KMS-11 (cell line): ENCODE data around the gene H2AZ1.

ENCODE experiments used
- H2AFZ ChIP-seq: fragments of 200-600 bp; sonication (generic); 2 replicates; pipeline ENCODE4 v1.6.1; 2016; ENCODE audit warnings: antibody characterized with exemption, mixed run types, low read depth
- H3K27ac ChIP-seq: fragments of 200-600 bp; sonication (generic); 2 replicates; pipeline ENCODE4 v1.6.1; 2016; ENCODE audit warnings: mild to moderate bottlenecking, mixed run types
- H3K27me3 ChIP-seq: fragments of 200-600 bp; sonication (generic); 2 replicates; pipeline ENCODE4 v1.6.1; 2017; ENCODE audit warnings: mild to moderate bottlenecking, low read depth, mixed run types, moderate library complexity; ENCODE audit not compliant: insufficient read depth
- H3K36me3 ChIP-seq: fragments of 200-600 bp; sonication (generic); 2 replicates; pipeline ENCODE4 v1.6.1; 2017; ENCODE audit warnings: mild to moderate bottlenecking, mixed run types; ENCODE audit not compliant: insufficient read depth
- H3K4me1 ChIP-seq: fragments of 200-600 bp; sonication (generic); 2 replicates; pipeline ENCODE4 v1.6.1; 2016; ENCODE audit warnings: mild to moderate bottlenecking, low read depth, mixed run types; ENCODE audit not compliant: poor library complexity, severe bottlenecking
- H3K4me2 ChIP-seq: fragments of 200-600 bp; sonication (generic); 2 replicates; pipeline ENCODE4 v1.7.0; 2016; ENCODE audit warnings: mild to moderate bottlenecking, mixed run types
- H3K4me3 ChIP-seq: fragments of 200-600 bp; sonication (generic); IDR thresholded peaks from 2 replicates; pipeline ENCODE4 v1.6.1; 2017; ENCODE audit warnings: low read depth, low read length, mixed read lengths; ENCODE audit not compliant: insufficient read depth
- H3K79me2 ChIP-seq: fragments of 200-600 bp; sonication (generic); 2 replicates; pipeline ENCODE4 v1.6.1; 2016; ENCODE audit warnings: low read depth, mixed run types; ENCODE audit not compliant: insufficient read depth
- H3K9ac ChIP-seq: fragments of 200-600 bp; sonication (generic); 2 replicates; pipeline ENCODE4 v1.6.1; 2016; ENCODE audit warnings: mild to moderate bottlenecking, mixed run types
- H4K20me1 ChIP-seq: fragments of 200-600 bp; sonication (generic); 2 replicates; pipeline ENCODE4 v1.6.1; 2016; ENCODE audit warnings: mild to moderate bottlenecking, mixed run types; ENCODE audit not compliant: insufficient read depth
- TF ChIP-seq, protein P1 (sequence below): fragments of 200-600 bp; sonication (generic); conservative IDR thresholded peaks from 2 replicates; pipeline ENCODE4 v1.6.1; 2017; ENCODE audit warnings: low read depth, mild to moderate bottlenecking, antibody characterized with exemption, low read length, moderate library complexity, mixed read lengths

The H2AZ1 gene

GRCh38 chr4:99947608-99948007, 2.5 kb downstream of the H2AZ1 start:
- Histone ChIP-seq H3K4me2 (peak overlapping the region; percentile 86), H2AFZ (no peak overlapping the region), H3K4me3 (no peak overlapping the region), H3K36me3 (peaks cover 14% of the 10 kb centered on the region; the same call in 1 of the 2 replicates), H3K27ac (peak overlapping the region; percentile 97; the same call in 1 of the 2 replicates), H3K27me3 (no peaks in the 10 kb centered on the region), H4K20me1 (peaks cover 23% of the 10 kb centered on the region), H3K9ac (peak overlapping the region; percentile 44; the same call in 1 of the 2 replicates), H3K79me2 (peaks cover 61% of the 10 kb centered on the region), H3K4me1 (peaks cover 54% of the 10 kb centered on the region)
- TF ChIP-seq, protein P1, sequence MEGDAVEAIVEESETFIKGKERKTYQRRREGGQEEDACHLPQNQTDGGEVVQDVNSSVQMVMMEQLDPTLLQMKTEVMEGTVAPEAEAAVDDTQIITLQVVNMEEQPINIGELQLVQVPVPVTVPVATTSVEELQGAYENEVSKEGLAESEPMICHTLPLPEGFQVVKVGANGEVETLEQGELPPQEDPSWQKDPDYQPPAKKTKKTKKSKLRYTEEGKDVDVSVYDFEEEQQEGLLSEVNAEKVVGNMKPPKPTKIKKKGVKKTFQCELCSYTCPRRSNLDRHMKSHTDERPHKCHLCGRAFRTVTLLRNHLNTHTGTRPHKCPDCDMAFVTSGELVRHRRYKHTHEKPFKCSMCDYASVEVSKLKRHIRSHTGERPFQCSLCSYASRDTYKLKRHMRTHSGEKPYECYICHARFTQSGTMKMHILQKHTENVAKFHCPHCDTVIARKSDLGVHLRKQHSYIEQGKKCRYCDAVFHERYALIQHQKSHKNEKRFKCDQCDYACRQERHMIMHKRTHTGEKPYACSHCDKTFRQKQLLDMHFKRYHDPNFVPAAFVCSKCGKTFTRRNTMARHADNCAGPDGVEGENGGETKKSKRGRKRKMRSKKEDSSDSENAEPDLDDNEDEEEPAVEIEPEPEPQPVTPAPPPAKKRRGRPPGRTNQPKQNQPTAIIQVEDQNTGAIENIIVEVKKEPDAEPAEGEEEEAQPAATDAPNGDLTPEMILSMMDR = no peak

GRCh38 chr4:99947190-99947578, 2.9 kb downstream of the H2AZ1 start:
- peak overlapping the region; percentile 97 for H3K27ac ChIP-seq
- H3K79me2 ChIP-seq = peaks cover 65% of the 10 kb centered on the region
- peaks cover 59% of the 10 kb centered on the region for H3K4me1 ChIP-seq
- H3K4me2 ChIP-seq = peak overlapping the region; percentile 86
- TF ChIP-seq, protein P1 = no peak
- H3K4me3 ChIP-seq = no peak overlapping the region
- no peaks in the 10 kb centered on the region for H3K27me3 ChIP-seq
- H2AFZ ChIP-seq = peak overlapping the region; percentile 76
- peaks cover 23% of the 10 kb centered on the region for H4K20me1 ChIP-seq
- peaks cover 14% of the 10 kb centered on the region; the same call in 1 of the 2 replicates for H3K36me3 ChIP-seq
- peak overlapping the region; percentile 44; the same call in 1 of the 2 replicates for H3K9ac ChIP-seq

GRCh38 chr4:99946356-99947189, 3.5 kb downstream of the H2AZ1 start, which contains the start of gene DNAJB14:
Gene DNAJB14 (minus strand): TSS chr4:99946618. CDS start chr4:99946571, 47 bp downstream.
- H3K4me1 ChIP-seq = peaks cover 61% of the 10 kb centered on the region

GRCh38 chr4:99945718-99946355, 4.2 kb downstream of the H2AZ1 start:
- peaks cover 58% of the 10 kb centered on the region for H3K4me1 ChIP-seq
- H3K27ac ChIP-seq = peak overlapping the region; percentile 97
- no peaks in the 10 kb centered on the region for H3K27me3 ChIP-seq
- H3K36me3 ChIP-seq = peaks cover 14% of the 10 kb centered on the region; the same call in 1 of the 2 replicates
- H3K9ac ChIP-seq = peak overlapping the region; percentile 72
- H3K79me2 ChIP-seq = peaks cover 77% of the 10 kb centered on the region
- H2AFZ ChIP-seq = peak overlapping the region; percentile 76
- TF ChIP-seq, protein P1 = no peak
- H4K20me1 ChIP-seq = peaks cover 23% of the 10 kb centered on the region
- peak overlapping the region; percentile 92 for H3K4me2 ChIP-seq
- no peak overlapping the region for H3K4me3 ChIP-seq

More at GRCh38 chr4:99946356-99947189, 3.5 kb downstream of the H2AZ1 start, which contains the start of gene DNAJB14:
- TF ChIP-seq, protein P1 = no peak
- Histone ChIP-seq H2AFZ (peak within 1 kb of the TSS; percentile 76), H3K4me2 (peak within 1 kb of the TSS; percentile 92), H3K79me2 (peaks cover 70% of the 10 kb centered on the region), H3K27ac (peak within 1 kb of the TSS; percentile 97), H3K36me3 (peaks cover 14% of the 10 kb centered on the region; the same call in 1 of the 2 replicates), H4K20me1 (peaks cover 23% of the 10 kb centered on the region), H3K27me3 (no peaks in the 10 kb centered on the region), H3K4me3 (no peak within 1 kb of the TSS), H3K9ac (peak within 1 kb of the TSS; percentile 72)
